Esophagus squamous epithelium (tissue), 4 donors: ENCODE data around the gene MUC15.

Experiments used
- CTCF ChIP-seq, 6 experiments: fragments of 450-650 bp in 4 of 6; fragments of 200-600 bp in 2 of 6; sonication (generic) in 2 of 6; IDR thresholded peaks; one replicate each; pipeline ENCODE4 v1.5.1; 2016 to 2019; ENCODE audit warnings: antibody characterized with exemption in 6 of 6, mild to moderate bottlenecking in 4 of 6, moderate library complexity in 4 of 6
- POLR2A ChIP-seq, 4 donors: fragments of 450-650 bp; IDR thresholded peaks; one replicate each; pipeline ENCODE4 v1.6.1; 2017; ENCODE audit warnings: antibody characterized with exemption in 4 of 4, mild to moderate bottlenecking in 4 of 4, moderate library complexity in 3 of 4

GRCh38 chr11:26512196-26512595 is 59.9 kb downstream of the MUC15 start:
- no peak for TF ChIP-seq CTCF (IDR thresholded peaks at IDR 0.05)
- TF ChIP-seq POLR2A (IDR thresholded peaks at IDR 0.05) = no peak
